Measurements from ENCODE around the gene DYRK3.

GRCh38 chr1:206591226-206591625 lies 44.1 kb upstream of the DYRK3 start:
- TF ChIP-seq CTCF (IDR thresholded peaks at IDR 0.05 in 2 of 3, conservative IDR thresholded peaks at IDR 0.05 in 1 of 3; ENCODE audit: control insufficient read depth in 2 of 3, extremely low read depth in 1 of 3, insufficient read depth in 1 of 3, low read depth in 3 of 3, low read length in 3 of 3) (no peak), EGR1 (IDR thresholded peaks at IDR 0.05; ENCODE audit: borderline replicate concordance in 1 of 2, low read depth in 2 of 2, low read length in 2 of 2) (no peak), JUND (IDR thresholded peaks at IDR 0.05; ENCODE audit: low read depth, low read length) (no peak), EP300 (IDR thresholded peaks at IDR 0.05; ENCODE audit: borderline replicate concordance in 1 of 2, control insufficient read depth in 1 of 2, low read depth in 2 of 2, low read length in 2 of 2) (no peak), KDM1A (IDR thresholded peaks at IDR 0.05; ENCODE audit: borderline replicate concordance) (no peak), RBBP5 (conservative IDR thresholded peaks at IDR 0.05) (no peak), ATF7 (IDR thresholded peaks at IDR 0.05; ENCODE audit: low read depth) (no peak), ZBTB11 (CRISPR knock-in tag; IDR thresholded peaks at IDR 0.05) (no peak), PRDM15 (CRISPR knock-in tag; IDR thresholded peaks at IDR 0.05) (no peak), POLR2AphosphoS5 (IDR thresholded peaks at IDR 0.05; ENCODE audit: low read length) (no peak), ELK1 (IDR thresholded peaks at IDR 0.05; ENCODE audit: low read depth, low read length) (no peak), MYC (IDR thresholded peaks at IDR 0.05; ENCODE audit: insufficient read depth, insufficient read length, insufficient replicate concordance, low read length, severe bottlenecking) (no peak)
